IPS-18c (cell line): ENCODE results near the gene GTPBP4.

Source experiments
- H3K4me3 ChIP-seq: 2 replicates; pipeline ENCODE4 v1.7.0; 2013; ENCODE audit warnings: low read depth, mild to moderate bottlenecking, low read length, moderate library complexity; ENCODE audit not compliant: insufficient read depth
- H3K9me3 ChIP-seq: one replicate; pipeline ENCODE4 v1.6.1; 2013; ENCODE audit warnings: mild to moderate bottlenecking, low read length, moderate library complexity; ENCODE audit not compliant: control insufficient read depth, insufficient read depth

Gene GTPBP4

GRCh38 chr10:983401-983800 lies 4.8 kb upstream of the GTPBP4 start:
- peaks cover 14% of the 10 kb centered on the region for H3K9me3 ChIP-seq
- no peak overlapping the region for H3K4me3 ChIP-seq

DNA sequence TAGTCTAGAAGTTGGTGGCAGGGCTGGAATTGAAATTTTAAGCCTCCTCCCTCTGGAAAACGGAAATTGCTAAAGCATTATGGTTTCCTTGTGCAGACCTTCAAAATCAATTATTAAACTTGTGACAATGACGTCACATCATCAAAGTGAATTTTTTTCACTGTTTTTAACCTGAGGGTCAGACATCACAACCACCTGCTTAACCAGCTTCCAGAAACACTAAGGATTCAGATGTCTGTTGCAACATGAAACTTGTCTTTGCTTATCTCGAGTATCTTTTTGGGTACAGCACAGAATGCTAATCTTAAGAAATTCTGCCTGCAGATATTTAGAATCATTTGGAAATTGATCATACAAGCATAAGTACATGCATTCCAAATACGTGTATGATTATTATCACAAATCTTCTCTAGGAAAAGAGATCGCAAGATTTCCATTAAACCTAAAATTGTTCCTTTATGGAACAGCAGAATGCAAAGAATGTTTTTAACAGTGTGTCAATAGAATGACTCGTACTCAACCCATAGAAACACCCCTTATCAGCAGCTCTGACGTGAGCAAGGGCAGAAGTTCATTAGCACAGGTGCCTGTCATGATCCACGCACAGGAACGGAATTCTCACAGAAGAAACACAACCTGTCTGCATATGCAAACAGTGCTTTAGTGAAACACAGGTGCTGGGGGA lies 4.1 kb upstream of the GTPBP4 start:
- Histone ChIP-seq H3K9me3 (peaks cover 14% of the 10 kb centered on the region), H3K4me3 (no peak overlapping the region)

DNA sequence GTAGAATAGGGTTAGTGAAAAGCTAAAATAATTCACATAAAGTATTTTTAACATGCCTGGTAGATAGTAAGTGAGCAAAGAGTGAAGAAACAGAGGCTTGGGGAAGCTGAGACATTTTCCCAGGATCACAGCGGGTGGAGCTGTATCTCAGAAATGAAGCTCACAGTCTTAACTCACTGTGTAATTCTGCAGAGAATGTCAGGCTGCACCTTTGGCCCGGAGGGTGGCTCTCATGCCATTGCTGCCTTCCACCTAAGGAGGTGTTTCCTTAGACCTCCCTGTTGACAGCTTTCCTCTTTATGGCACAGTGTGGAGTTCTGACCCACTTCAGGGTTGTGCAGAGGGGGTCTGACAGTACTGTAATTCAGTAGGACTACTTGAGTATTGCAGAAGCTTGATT lies 2.9 kb upstream of the GTPBP4 start:
- Histone ChIP-seq H3K4me3 (no peak overlapping the region), H3K9me3 (peaks cover 8% of the 10 kb centered on the region)

- H3K4me3 ChIP-seq, result no peak overlapping the region
- H3K9me3 ChIP-seq, result peaks cover under 1% of the 10 kb centered on the region
Measured at GRCh38 chr10:986137-986825, 2.0 kb upstream of the GTPBP4 start.

- peak overlapping the region; percentile 96 for H3K4me3 ChIP-seq
- H3K9me3 ChIP-seq, result no peaks in the 10 kb centered on the region
Measured at GRCh38 chr10:986881-987619, 1.2 kb upstream of the GTPBP4 start.

GRCh38 chr10:987620-987869 lies 689 bp upstream of the GTPBP4 start:
- H3K9me3 ChIP-seq, result no peaks in the 10 kb centered on the region
- H3K4me3 ChIP-seq, result peak overlapping the region; percentile 96

- Histone ChIP-seq H3K4me3 (peak overlapping the region; percentile 96), H3K9me3 (no peaks in the 10 kb centered on the region)
Measured at GRCh38 chr10:988667-989545, 672 bp downstream of the GTPBP4 start.

- H3K9me3 ChIP-seq, result no peaks in the 10 kb centered on the region
Measured at GRCh38 chr10:990808-991207, 2.6 kb downstream of the GTPBP4 start.

DNA sequence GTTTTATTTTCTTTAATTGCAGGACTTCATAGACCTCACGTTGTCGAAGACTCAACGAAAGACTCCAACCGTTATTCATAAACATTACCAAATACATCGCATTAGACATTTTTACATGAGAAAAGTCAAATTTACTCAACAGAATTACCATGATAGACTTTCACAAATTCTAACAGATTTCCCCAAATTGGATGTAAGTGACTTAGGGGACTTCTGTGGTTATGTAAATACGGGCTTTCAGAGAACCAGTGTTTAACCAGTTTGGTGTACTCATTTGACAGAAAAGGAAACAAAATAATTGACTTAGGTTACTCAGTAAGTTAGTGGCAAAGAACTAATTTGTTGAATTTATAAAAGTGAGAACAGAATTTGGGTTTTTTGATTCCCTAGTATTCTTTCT lies 4.2 kb downstream of the GTPBP4 start:
- Histone ChIP-seq H3K4me3 (no peak overlapping the region), H3K9me3 (no peaks in the 10 kb centered on the region)

More at GRCh38 chr10:990808-991207, 2.6 kb downstream of the GTPBP4 start:
- no peak overlapping the region for H3K4me3 ChIP-seq

- Histone ChIP-seq H3K9me3 (no peaks in the 10 kb centered on the region), H3K4me3 (no peak overlapping the region)
Measured at GRCh38 chr10:992871-993270, 4.6 kb downstream of the GTPBP4 start.

DNA sequence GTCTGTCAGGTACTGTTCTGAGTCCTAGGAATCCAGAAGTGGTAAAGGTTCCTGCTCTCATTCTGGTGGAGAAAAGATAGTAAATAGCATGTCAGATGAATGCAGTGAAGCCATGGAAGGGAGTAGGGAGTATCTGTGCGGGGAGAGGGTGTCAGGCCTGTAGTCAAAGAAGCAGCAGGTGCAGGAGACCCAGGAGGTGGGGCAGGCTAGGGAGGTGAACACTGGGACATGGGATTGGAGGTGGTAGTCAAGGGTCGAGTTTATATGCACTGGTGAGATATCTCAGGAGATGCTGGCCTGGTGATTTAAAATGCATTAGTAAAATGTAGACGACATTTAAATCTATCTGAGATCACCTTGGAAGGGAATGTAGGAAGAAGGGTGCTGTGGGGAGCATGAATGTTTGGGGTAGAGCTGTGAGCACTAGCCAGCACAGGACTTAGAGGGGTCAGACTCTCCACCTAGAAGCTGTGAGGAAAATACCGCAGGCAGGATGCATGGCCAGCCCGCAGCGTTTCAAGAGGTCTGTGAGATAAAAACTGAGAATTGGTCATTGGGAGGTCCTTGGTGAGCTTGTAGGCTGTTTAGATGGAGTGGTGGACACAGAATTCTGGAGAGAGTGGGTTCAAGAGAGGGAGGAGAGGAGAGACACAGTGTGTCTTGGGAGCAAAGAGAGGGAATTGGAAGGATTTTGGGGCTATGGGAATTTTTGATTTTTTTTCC lies 6.8 kb downstream of the GTPBP4 start:
- Histone ChIP-seq H3K4me3 (no peak overlapping the region), H3K9me3 (no peaks in the 10 kb centered on the region)

DNA sequence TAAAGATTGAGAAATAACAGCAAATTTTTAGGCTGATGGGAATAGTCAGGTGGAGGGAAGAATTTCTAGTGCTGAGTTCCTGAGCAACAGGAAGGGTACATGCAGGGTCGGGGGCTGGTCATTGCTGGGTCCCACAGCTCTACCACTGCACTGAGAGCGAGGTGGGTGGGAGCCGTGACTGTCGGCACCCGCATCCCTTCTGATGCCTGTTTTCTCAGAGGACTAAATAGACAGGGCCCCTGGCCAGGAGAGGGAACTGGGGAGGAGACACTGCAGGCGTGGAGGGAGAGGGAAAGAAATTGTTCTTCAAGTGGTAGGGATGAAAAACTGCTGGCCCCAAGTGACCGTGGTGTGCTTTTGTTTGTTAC lies 7.3 kb downstream of the GTPBP4 start:
- H3K9me3 ChIP-seq, result no peaks in the 10 kb centered on the region
- H3K4me3 ChIP-seq, result no peak overlapping the region

DNA sequence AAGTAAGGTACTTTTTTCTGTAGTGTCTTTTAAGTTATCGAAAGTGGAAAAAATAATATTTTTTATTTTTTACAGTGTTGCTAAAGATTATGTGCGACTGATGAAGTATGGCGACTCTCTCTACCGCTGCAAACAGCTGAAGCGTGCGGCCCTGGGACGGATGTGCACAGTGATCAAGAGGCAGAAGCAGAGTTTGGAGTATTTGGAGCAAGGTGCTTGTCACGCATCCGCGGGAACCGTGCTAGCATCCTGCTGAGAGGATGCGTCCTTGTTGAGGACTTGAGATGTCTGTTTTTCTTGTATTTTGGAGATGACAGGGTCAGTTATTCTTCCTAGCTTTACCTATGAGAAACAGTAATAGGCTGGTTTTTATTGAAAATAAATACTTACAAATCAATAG lies 7.8 kb downstream of the GTPBP4 start:
- no peaks in the 10 kb centered on the region for H3K9me3 ChIP-seq

GRCh38 chr10:997266-998022 lies 9.2 kb downstream of the GTPBP4 start:
- Histone ChIP-seq H3K4me3 (no peak overlapping the region), H3K9me3 (no peaks in the 10 kb centered on the region)

More for the DNA sequence above, 7.8 kb downstream of the GTPBP4 start:
- no peak overlapping the region for H3K4me3 ChIP-seq

DNA sequence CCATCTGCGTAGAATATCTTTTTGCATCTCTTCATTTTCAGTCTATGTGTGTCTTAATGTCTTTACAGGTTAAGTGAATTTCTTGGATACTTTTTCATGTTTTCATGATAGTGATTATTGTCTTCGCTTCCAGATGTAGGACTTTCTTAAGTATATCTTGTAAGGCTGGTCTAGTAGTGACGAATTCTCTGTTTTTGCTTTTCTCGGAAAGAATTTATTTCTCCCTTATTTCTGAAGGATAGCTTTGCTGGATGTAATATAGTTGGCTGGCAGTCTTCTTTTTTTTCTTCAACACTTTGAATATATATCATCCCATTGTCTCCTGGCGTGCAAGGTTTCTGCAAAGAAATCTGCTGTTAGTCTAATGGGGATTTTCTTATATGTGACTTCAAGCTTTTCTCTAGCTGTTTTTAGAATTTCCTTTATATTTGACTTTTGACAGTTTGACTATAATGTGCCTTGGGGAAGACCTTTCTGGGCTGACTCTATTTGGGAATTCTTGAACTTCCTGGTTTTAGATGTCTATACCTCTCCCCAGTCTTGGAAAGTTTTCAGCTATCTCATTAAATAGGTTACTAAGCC lies 14.3 kb downstream of the GTPBP4 start:
- H3K9me3 ChIP-seq, result no peaks in the 10 kb centered on the region
- H3K4me3 ChIP-seq, result no peak overlapping the region
